Measurements from ENCODE around the gene CLDN22.
"Not testable (repeated sequence)": the region's sequence is repeated elsewhere in the genome, so short reads cannot be mapped to it uniquely, and the experiment has no call there.

CLDN22 gene

GRCh38 chr4:183324619-183325018 lies 4.5 kb upstream of the CLDN22 start:
- Histone ChIP-seq H3K9ac (ENCODE audit: low read length in 5 of 5) (no peak overlapping the region), H3K27ac (ENCODE audit: low read depth, low read length) (no peak overlapping the region), H3K27me3 (ENCODE audit: control insufficient read depth in 5 of 5, insufficient read depth in 4 of 5, low read length in 5 of 5) (no peaks in the 10 kb centered on the region), H3K4me3 (ENCODE audit: low read depth in 1 of 5, low read length in 5 of 5) (no peak overlapping the region), H3K4me1 (ENCODE audit: control insufficient read depth in 5 of 5, insufficient read depth in 5 of 5, low read length in 5 of 5) (peaks cover 0 to 2% (median 0%) of the 10 kb centered on the region in 5 donors), H3K9me3 (ENCODE audit: control insufficient read depth in 5 of 5, low read length in 5 of 5) (peaks cover 0 to 6% (median 0%) of the 10 kb centered on the region in 5 donors), H3K36me3 (ENCODE audit: control insufficient read depth in 5 of 5, insufficient read depth in 5 of 5, low read length in 5 of 5) (peaks cover 0 to 12% (median 3%) of the 10 kb centered on the region in 5 donors)

GRCh38 chr4:183324056-183324455 lies 4.0 kb upstream of the CLDN22 start:
- H3K9ac ChIP-seq (ENCODE audit: low read length in 5 of 5); H3K27me3 ChIP-seq (ENCODE audit: control insufficient read depth in 5 of 5, insufficient read depth in 4 of 5, low read length in 5 of 5); H3K27ac ChIP-seq (ENCODE audit: low read depth, low read length); H3K4me3 ChIP-seq (ENCODE audit: low read depth in 1 of 5, low read length in 5 of 5); H3K4me1 ChIP-seq (ENCODE audit: control insufficient read depth in 5 of 5, insufficient read depth in 5 of 5, low read length in 5 of 5); H3K9me3 ChIP-seq (ENCODE audit: control insufficient read depth in 5 of 5, low read length in 5 of 5): not testable (repeated sequence)
- peaks cover 0 to 12% (median 3%) of the 10 kb centered on the region in 5 donors for H3K36me3 ChIP-seq (ENCODE audit: control insufficient read depth in 5 of 5, insufficient read depth in 5 of 5, low read length in 5 of 5)

GRCh38 chr4:183323295-183323694 lies 3.2 kb upstream of the CLDN22 start:
- Histone ChIP-seq H3K4me3 (ENCODE audit: low read depth in 1 of 5, low read length in 5 of 5) (no peak overlapping the region), H3K9ac (ENCODE audit: low read length in 5 of 5) (no peak overlapping the region), H3K27me3 (ENCODE audit: control insufficient read depth in 5 of 5, insufficient read depth in 4 of 5, low read length in 5 of 5) (no peaks in the 10 kb centered on the region), H3K4me1 (ENCODE audit: control insufficient read depth in 5 of 5, insufficient read depth in 5 of 5, low read length in 5 of 5) (peaks cover 0 to 2% (median 0%) of the 10 kb centered on the region in 5 donors), H3K9me3 (ENCODE audit: control insufficient read depth in 5 of 5, low read length in 5 of 5) (no peaks in the 10 kb centered on the region), H3K36me3 (ENCODE audit: control insufficient read depth in 5 of 5, insufficient read depth in 5 of 5, low read length in 5 of 5) (peaks cover 0 to 15% (median 3%) of the 10 kb centered on the region in 5 donors), H3K27ac (ENCODE audit: low read depth, low read length) (no peak overlapping the region)

GRCh38 chr4:183322326-183322725 lies 2.2 kb upstream of the CLDN22 start, which contains the start of gene CLDN24:
Gene CLDN24 (minus strand): TSS chr4:183322426. CDS start chr4:183322426, 0 bp downstream.
- no peak within 1 kb of the TSS for H3K9ac ChIP-seq (ENCODE audit: low read length in 5 of 5)
- H3K27ac ChIP-seq (ENCODE audit: low read depth, low read length), result no peak within 1 kb of the TSS
- no peak within 1 kb of the TSS for H3K4me3 ChIP-seq (ENCODE audit: low read depth in 1 of 5, low read length in 5 of 5)
- H3K9me3 ChIP-seq (ENCODE audit: control insufficient read depth in 5 of 5, low read length in 5 of 5), result no peaks in the 10 kb centered on the region
- H3K27me3 ChIP-seq (ENCODE audit: control insufficient read depth in 5 of 5, insufficient read depth in 4 of 5, low read length in 5 of 5), result no peaks in the 10 kb centered on the region
- peaks cover 0 to 2% (median 0%) of the 10 kb centered on the region in 5 donors for H3K4me1 ChIP-seq (ENCODE audit: control insufficient read depth in 5 of 5, insufficient read depth in 5 of 5, low read length in 5 of 5)
- peaks cover 0 to 15% (median 3%) of the 10 kb centered on the region in 5 donors for H3K36me3 ChIP-seq (ENCODE audit: control insufficient read depth in 5 of 5, insufficient read depth in 5 of 5, low read length in 5 of 5)

DNA sequence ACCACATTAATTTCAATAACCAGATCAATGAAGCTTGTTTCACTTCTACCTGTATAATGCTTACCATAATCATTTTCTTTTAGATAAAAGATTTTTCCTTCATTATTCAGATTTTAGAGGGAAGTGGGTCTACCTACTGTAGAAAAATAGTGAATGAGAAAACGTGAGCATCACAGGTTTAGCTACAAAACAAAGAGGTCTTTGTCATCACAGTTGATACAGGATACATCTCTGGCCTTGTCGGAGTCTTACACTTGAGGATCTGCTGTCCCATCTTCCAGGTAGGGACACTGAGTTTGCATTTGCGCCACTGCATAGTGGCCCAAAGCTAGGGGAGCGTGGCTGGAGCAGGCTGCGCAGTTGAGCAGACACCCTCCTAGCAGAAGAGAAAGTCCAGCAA lies 1.4 kb upstream of the CLDN22 start:
- peaks cover 0 to 2% (median 0%) of the 10 kb centered on the region in 5 donors for H3K4me1 ChIP-seq (ENCODE audit: control insufficient read depth in 5 of 5, insufficient read depth in 5 of 5, low read length in 5 of 5)
- H3K36me3 ChIP-seq (ENCODE audit: control insufficient read depth in 5 of 5, insufficient read depth in 5 of 5, low read length in 5 of 5), result peaks cover 0 to 10% (median 3%) of the 10 kb centered on the region in 5 donors
- H3K4me3 ChIP-seq (ENCODE audit: low read depth in 1 of 5, low read length in 5 of 5), result no peak overlapping the region
- H3K9me3 ChIP-seq (ENCODE audit: control insufficient read depth in 5 of 5, low read length in 5 of 5), result no peaks in the 10 kb centered on the region
- no peaks in the 10 kb centered on the region for H3K27me3 ChIP-seq (ENCODE audit: control insufficient read depth in 5 of 5, insufficient read depth in 4 of 5, low read length in 5 of 5)
- H3K27ac ChIP-seq (ENCODE audit: low read depth, low read length), result no peak overlapping the region
- H3K9ac ChIP-seq (ENCODE audit: low read length in 5 of 5), result no peak overlapping the region

GRCh38 chr4:183321079-183321478 lies 1.0 kb upstream of the CLDN22 start:
- Histone ChIP-seq H3K27me3 (ENCODE audit: control insufficient read depth in 5 of 5, insufficient read depth in 4 of 5, low read length in 5 of 5) (no peaks in the 10 kb centered on the region), H3K9ac (ENCODE audit: low read length in 5 of 5) (no peak overlapping the region), H3K9me3 (ENCODE audit: control insufficient read depth in 5 of 5, low read length in 5 of 5) (no peaks in the 10 kb centered on the region), H3K27ac (ENCODE audit: low read depth, low read length) (no peak overlapping the region), H3K36me3 (ENCODE audit: control insufficient read depth in 5 of 5, insufficient read depth in 5 of 5, low read length in 5 of 5) (peaks cover 0 to 14% (median 6%) of the 10 kb centered on the region in 5 donors), H3K4me3 (ENCODE audit: low read depth in 1 of 5, low read length in 5 of 5) (no peak overlapping the region), H3K4me1 (ENCODE audit: control insufficient read depth in 5 of 5, insufficient read depth in 5 of 5, low read length in 5 of 5) (peaks cover 0 to 2% (median 0%) of the 10 kb centered on the region in 5 donors)

- Histone ChIP-seq H3K4me1 (ENCODE audit: control insufficient read depth in 5 of 5, insufficient read depth in 5 of 5, low read length in 5 of 5) (no peaks in the 10 kb centered on the region), H3K4me3 (ENCODE audit: low read depth in 1 of 5, low read length in 5 of 5) (no peak overlapping the region), H3K27me3 (ENCODE audit: control insufficient read depth in 5 of 5, insufficient read depth in 4 of 5, low read length in 5 of 5) (no peaks in the 10 kb centered on the region), H3K9me3 (ENCODE audit: control insufficient read depth in 5 of 5, low read length in 5 of 5) (no peaks in the 10 kb centered on the region), H3K9ac (ENCODE audit: low read length in 5 of 5) (no peak overlapping the region), H3K27ac (ENCODE audit: low read depth, low read length) (no peak overlapping the region), H3K36me3 (ENCODE audit: control insufficient read depth in 5 of 5, insufficient read depth in 5 of 5, low read length in 5 of 5) (peaks cover 2 to 38% (median 28%) of the 10 kb centered on the region in 5 donors)
Observed at GRCh38 chr4:183318656-183319055, 1.4 kb downstream of the CLDN22 start.

- H3K9me3 ChIP-seq (ENCODE audit: control insufficient read depth in 5 of 5, low read length in 5 of 5), result no peaks in the 10 kb centered on the region
- no peaks in the 10 kb centered on the region for H3K4me1 ChIP-seq (ENCODE audit: control insufficient read depth in 5 of 5, insufficient read depth in 5 of 5, low read length in 5 of 5)
- H3K36me3 ChIP-seq (ENCODE audit: control insufficient read depth in 5 of 5, insufficient read depth in 5 of 5, low read length in 5 of 5), result peaks cover 8 to 49% (median 41%) of the 10 kb centered on the region in 5 donors
- no peak overlapping the region for H3K9ac ChIP-seq (ENCODE audit: low read length in 5 of 5)
- no peak overlapping the region for H3K27ac ChIP-seq (ENCODE audit: low read depth, low read length)
- H3K4me3 ChIP-seq (ENCODE audit: low read depth in 1 of 5, low read length in 5 of 5), result no peak overlapping the region
- no peaks in the 10 kb centered on the region for H3K27me3 ChIP-seq (ENCODE audit: control insufficient read depth in 5 of 5, insufficient read depth in 4 of 5, low read length in 5 of 5)
Observed at GRCh38 chr4:183314806-183315205, 5.3 kb downstream of the CLDN22 start.

- Histone ChIP-seq H3K9me3 (ENCODE audit: control insufficient read depth in 5 of 5, low read length in 5 of 5) (no peaks in the 10 kb centered on the region), H3K4me1 (ENCODE audit: control insufficient read depth in 5 of 5, insufficient read depth in 5 of 5, low read length in 5 of 5) (no peaks in the 10 kb centered on the region), H3K36me3 (ENCODE audit: control insufficient read depth in 5 of 5, insufficient read depth in 5 of 5, low read length in 5 of 5) (peaks cover 8 to 49% (median 41%) of the 10 kb centered on the region in 5 donors), H3K27ac (ENCODE audit: low read depth, low read length) (no peak overlapping the region), H3K4me3 (ENCODE audit: low read depth in 1 of 5, low read length in 5 of 5) (no peak overlapping the region), H3K27me3 (ENCODE audit: control insufficient read depth in 5 of 5, insufficient read depth in 4 of 5, low read length in 5 of 5) (no peaks in the 10 kb centered on the region), H3K9ac (ENCODE audit: low read length in 5 of 5) (no peak overlapping the region)
Observed at GRCh38 chr4:183314336-183314735, 5.7 kb downstream of the CLDN22 start.

DNA sequence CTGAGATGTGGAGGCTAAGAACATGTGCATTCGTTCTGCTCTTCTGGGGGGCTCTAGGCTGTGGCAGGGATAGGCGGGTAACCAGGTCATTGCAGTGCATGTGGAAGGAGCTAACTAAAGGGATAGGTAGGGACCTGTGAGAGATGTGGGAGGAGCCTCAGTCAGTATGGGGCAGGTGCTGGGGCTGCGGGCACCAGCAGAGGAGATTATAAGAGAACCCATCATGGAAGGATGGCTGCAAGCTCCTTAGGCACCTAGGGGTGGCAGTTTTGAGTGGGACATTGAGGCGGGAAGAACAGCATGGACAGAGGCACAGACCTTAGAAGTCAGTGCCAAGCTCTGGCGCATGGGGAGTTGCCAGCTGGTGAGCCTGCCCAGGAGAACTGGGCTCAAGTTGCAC lies 7.2 kb downstream of the CLDN22 start:
- no peak overlapping the region for H3K4me3 ChIP-seq (ENCODE audit: low read depth in 1 of 5, low read length in 5 of 5)
- H3K36me3 ChIP-seq (ENCODE audit: control insufficient read depth in 5 of 5, insufficient read depth in 5 of 5, low read length in 5 of 5), result peaks cover 15 to 46% (median 41%) of the 10 kb centered on the region in 5 donors
- no peak overlapping the region for H3K9ac ChIP-seq (ENCODE audit: low read length in 5 of 5)
- no peaks in the 10 kb centered on the region for H3K4me1 ChIP-seq (ENCODE audit: control insufficient read depth in 5 of 5, insufficient read depth in 5 of 5, low read length in 5 of 5)
- H3K27ac ChIP-seq (ENCODE audit: low read depth, low read length), result no peak overlapping the region
- no peaks in the 10 kb centered on the region for H3K9me3 ChIP-seq (ENCODE audit: control insufficient read depth in 5 of 5, low read length in 5 of 5)
- H3K27me3 ChIP-seq (ENCODE audit: control insufficient read depth in 5 of 5, insufficient read depth in 4 of 5, low read length in 5 of 5), result no peaks in the 10 kb centered on the region

All from subcutaneous abdominal adipose tissue (tissue), 5 donors.